HG02885 (cell line): Measurements from ENCODE around the gene TGFBR3L.
A peak's percentile ranks its signal among the peaks of the same experiment; 100 is the strongest.
"Not testable (repeated sequence)": the region's sequence is repeated elsewhere in the genome, so short reads cannot be mapped to it uniquely, and the experiment has no call there.

Experiments
- ATAC-seq: cut with Tn5 transposase; IDR thresholded peaks from one replicate; pipeline ENCODE4 v1.9.1; 2021; ENCODE audit warnings: mild to moderate bottlenecking; ENCODE audit not compliant: unreplicated experiment, poor library complexity

Gene TGFBR3L

GRCh38 chr19:7926727-7927604 lies 12.3 kb downstream of the TGFBR3L start:
- no peak for ATAC-seq

GRCh38 chr19:7927605-7928333 lies 13.1 kb downstream of the TGFBR3L start:
- ATAC-seq, result no peak

- no peak for ATAC-seq
Observed at GRCh38 chr19:7928334-7928706, 13.7 kb downstream of the TGFBR3L start.

DNA sequence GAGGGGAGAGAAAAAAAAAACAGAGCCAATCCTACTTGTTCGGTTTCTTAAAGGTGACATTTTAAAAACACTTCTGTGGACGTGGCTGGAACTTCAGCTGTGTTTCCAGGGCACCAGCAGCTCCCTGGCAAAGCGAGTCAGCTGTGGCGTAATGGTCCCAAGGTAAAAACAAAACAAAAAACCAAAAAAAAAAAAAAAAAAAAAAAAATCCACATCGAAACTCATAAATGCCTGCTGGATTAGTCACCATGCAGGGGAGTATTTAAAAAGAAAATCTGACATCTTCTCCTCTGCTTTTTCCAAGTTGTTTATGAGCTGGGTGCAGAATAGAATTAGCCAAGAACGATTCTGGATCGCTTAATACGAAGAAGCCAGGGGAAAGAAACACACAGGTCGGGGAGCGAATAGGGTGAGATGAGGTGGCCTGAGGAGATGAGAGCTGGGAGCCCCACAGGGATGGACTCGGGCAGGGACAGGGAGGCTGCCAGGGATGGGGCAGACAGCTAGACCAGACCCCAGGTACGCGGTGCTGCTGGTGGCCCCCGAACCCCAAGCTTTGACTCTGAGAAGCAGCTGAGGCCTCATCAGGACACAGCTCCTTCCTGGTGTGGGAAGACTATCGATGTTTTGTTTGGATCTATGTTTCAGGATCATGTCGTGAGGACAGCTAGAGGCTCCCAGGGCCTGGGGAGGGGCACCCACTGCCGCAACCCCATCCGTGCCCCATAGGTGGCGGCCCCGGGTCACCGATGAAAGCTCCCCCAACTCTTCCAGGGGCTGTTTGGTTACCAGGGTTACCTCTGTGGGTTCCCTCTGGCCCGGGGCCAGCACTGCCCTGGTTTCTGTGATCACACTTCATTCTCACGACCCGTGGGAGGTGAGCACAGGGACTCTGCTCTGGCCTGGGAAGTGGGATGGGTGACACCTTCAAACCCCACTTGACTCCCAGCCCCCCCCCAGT lies 14.4 kb downstream of the TGFBR3L start:
- ATAC-seq, result no peak

- ATAC-seq, result not testable (repeated sequence)
Observed at GRCh38 chr19:7930030-7930429, 15.4 kb downstream of the TGFBR3L start.

- ATAC-seq, result no peak
Observed at GRCh38 chr19:7930765-7931164, 16.1 kb downstream of the TGFBR3L start.

DNA sequence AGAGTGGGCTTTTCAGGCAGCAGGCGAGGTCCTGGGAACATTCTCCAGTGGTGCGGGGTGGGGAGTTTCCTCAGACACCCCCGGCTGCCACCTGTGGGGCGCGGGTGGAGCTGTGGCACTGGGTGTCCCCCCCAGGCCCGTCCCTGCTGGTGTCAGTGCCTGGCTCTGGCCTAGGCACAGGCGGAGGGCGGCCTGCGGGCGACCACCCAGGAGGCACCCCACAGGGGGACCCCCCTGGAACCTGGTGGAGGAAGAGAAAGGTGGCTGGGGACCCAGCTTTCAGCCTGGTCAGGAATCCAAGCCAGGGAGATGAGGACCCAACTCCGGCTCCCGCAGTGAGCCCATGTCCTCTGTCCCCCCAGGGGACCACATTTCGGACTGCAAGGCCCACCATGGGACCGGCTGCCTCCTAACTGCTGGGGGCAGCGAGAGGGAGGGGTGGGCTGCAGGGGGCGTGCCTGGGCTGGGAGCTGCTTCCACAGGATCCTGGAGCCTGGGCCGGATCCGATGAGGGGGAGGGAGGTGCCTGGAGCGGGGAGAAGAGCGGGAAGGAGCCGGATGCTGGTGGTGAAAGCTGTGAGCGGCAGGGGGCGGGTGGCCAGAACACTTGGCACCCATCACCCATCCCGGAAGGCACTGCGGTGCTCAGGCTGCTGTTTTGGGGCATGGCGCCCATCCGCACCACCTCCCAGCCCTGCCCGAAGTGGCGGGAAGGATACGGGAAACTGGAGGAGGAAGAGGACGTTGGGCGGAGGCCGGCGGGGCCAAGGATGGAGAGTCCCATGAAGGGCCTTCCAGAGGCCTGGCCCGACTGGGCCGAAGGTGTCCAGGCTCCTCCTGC lies 16.8 kb downstream of the TGFBR3L start:
- no peak for ATAC-seq

- ATAC-seq, result no peak
Observed at GRCh38 chr19:7932276-7932929, 17.8 kb downstream of the TGFBR3L start.

- no peak for ATAC-seq
Observed at GRCh38 chr19:7932930-7933300, 18.3 kb downstream of the TGFBR3L start.

- ATAC-seq, result no peak
Observed at GRCh38 chr19:7933411-7933810, 18.8 kb downstream of the TGFBR3L start.

DNA sequence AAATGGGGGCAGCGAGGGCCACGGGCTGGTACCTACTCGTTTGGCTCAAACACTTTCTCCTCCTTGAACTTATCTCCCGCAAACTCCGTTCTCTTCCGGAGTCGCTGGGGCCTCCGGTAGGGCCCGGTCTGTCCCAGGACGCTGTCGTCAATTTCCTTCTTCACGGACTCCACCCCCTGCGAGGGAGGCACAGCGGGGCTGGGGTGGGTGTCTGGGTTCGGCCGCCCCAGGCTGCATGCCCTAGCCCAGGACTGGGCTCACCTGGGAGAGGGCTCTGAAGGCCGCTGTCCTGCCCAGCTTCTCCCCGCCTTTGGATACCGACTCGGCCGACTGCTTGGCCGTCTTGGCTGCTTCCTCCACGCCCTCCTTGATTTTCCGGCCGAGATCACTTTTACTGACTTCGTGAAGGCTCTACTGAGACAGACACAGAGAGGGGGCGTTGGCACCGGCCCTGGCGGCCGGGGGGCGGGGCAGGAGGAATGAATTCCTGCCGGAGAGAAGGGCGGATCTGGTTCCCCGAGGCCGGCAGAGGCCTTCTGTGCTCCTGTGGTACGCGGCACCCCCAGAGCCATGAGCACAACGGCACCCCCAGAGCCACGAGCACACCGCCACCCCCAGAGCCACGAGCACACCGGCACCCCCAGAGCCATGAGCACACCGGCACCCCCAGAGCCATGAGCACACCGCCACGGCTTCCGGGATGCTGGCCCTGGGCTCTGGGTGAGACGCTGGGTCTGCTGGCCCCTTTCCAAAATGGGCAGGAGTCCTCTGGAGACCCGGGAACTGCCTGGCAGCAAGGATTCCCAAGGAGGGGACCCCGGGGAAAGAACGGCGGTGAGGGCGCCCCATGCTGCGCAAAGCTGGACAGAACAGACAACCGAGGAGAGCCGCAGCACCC lies 19.4 kb downstream of the TGFBR3L start:
- ATAC-seq, result no peak

GRCh38 chr19:7934766-7935165 lies 20.1 kb downstream of the TGFBR3L start:
- ATAC-seq, result no peak

DNA sequence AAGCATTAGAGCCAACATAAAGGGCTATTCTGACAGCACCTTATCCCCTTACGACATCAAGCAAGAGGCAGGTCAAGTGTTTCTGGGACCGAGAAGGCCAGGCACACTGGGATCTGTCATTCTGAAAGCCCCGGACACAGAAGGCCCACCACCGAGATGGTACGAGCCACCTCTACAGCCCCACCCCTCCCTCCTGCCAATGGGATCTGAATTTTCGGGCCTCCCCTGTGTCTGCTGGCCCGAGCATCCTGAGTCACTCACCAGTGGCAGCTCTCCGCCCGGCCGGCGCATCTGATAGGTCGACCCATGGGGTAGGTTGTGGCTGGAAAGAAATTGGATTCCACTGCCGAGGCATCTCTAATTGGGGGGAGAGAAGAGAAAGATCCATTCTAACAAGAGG lies 26.2 kb downstream of the TGFBR3L start:
- ATAC-seq, result no peak

GRCh38 chr19:7941895-7942596 lies 27.4 kb downstream of the TGFBR3L start:
- no peak for ATAC-seq

DNA sequence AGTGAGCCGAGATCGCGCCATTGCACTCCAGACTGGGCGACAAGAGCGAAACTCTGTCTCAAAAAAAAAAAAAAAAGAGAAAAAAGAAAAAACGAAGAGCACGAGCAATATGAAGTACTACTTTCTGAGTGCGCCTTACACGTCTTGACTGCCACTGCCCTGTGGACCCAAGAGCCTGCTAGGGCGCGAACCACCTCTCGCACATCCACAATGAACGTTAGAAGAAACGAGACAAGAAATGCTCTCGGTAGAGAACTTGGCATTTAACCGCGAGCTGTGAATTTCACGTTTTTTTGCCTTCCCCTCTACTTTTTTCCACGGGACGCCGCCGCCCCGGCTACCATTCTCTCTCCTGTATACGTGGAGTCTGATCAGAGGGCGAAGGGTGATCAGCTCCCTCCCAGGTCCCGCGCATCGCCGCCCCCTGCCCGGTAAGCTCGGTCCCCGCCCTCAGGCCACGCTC lies 28.4 kb downstream of the TGFBR3L start:
- no peak for ATAC-seq

DNA sequence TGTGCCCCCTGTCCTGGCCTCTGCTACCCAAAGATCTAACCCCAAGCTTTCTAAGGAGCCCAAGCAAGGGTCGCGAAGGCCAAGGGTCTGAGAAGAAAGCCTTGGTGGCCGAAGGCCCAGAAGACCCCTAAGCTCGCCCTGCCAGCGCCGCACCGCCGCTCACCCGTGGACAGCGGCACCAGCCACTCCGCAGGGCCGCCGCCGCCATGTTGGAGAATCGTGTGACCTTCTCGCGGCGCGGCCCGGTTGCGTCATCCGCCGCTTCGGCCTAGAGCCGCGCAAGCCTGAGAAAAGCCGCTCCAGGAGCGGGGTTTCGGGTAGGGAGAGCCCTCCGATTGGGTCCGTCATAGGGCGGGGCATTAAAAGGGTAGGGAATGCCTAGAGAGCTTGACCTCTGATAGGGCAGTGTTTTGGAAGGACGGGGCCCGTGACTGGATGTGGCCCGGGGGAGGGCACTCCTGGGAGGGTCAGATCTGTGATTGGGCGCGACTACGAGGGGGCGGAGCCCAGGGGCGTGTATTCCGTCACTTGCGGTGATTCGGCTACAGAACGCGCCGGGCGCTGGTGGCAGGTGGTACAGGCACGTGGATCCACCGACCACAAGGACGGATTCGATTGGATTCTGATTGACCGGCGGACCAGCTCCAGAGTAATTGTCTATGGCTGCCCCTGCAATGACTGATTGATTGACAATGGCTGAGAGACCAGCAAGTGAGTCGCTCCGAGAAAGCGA lies 29.0 kb downstream of the TGFBR3L start, which contains the start of gene TIMM44:
TSS of gene TIMM44 (minus strand) at position 223 of the 733 bp plus-strand sequence. CDS start at position 208, 15 bp downstream.
- peak; percentile 98 for ATAC-seq
